Measurements from ENCODE around the gene MDP1. TPM values are rescaled to one million over a fixed set of nuclear protein-coding genes. Genes with fewer than 3 reads are reported as not detected.

The MDP1 gene
- total and polyA plus RNA-seq, 10 of the 15 experiments (the other 5 are each of a cell fraction or from before 2014, with no cell fraction given) = 10.4 to 45.8 (median 23.5) TPM

GRCh38 chr14:24258548-24259265 lies 42.8 kb upstream of the MDP1 start (continued):
- no peak for TF ChIP-seq E4F1 (IDR thresholded peaks at IDR 0.05; ENCODE audit: borderline replicate concordance, partially characterized antibody)

- POLR2A ChIA-PET = no interaction called here
- H3K4me3 ChIP-seq = no peak overlapping the region
- WGBS (ENCODE audit: insufficient coverage, insufficient replicate concordance, low lambda C conversion rate, missing lambda C conversion rate) = 88% methylated on average over 9 of the region's 9 CpGs
- H4K20me1 ChIP-seq (ENCODE audit: control insufficient read depth, insufficient read depth) = no peaks in the 10 kb centered on the region
- no peaks in the 10 kb centered on the region for H3K79me2 ChIP-seq (ENCODE audit: control insufficient read depth, insufficient read depth, low read length)
- peaks cover 0 to 3% of the 10 kb centered on the region in 2 experiments; a peak in 2 of 4 replicates for H3K36me3 ChIP-seq (ENCODE audit: control insufficient read depth in 2 of 2, insufficient read depth in 2 of 2, low read length in 1 of 2)
- FAIRE-seq (no peak), ATAC-seq (no peak), DNase-seq (ENCODE audit: low read depth, low spot score) (no peak)
- CTCF ChIA-PET = no interaction called here
- RAD21 ChIA-PET (ENCODE audit: unreplicated experiment) = no interaction called here
- SMC1A ChIA-PET (ENCODE audit: uncharacterized antibody, unreplicated experiment) = interaction anchor here (0.8 kb wide), 1 partner anchor 12 kb away, joined by 3 read pairs; no protein-coding TSS in a partner anchor
- in situ Hi-C loops (cut with MboI) (no loop called here), intact Hi-C loops (cut with micrococcal nuclease; ENCODE audit: unreplicated experiment) (no loop called here)
- H3K27ac ChIP-seq (ENCODE audit: control insufficient read depth, insufficient read depth) = no peak overlapping the region
- no peaks in the 10 kb centered on the region for H3K27me3 ChIP-seq (replicated peaks in 1 of 2; ENCODE audit: control insufficient read depth in 2 of 2, insufficient read depth in 2 of 2, low read length in 1 of 2)
- H3K9me3 ChIP-seq (replicated peaks; ENCODE audit: control insufficient read depth, insufficient read depth, low read length) = no peaks in the 10 kb centered on the region
- H3K9ac ChIP-seq (ENCODE audit: control insufficient read depth, insufficient read depth, low read length) = no peak overlapping the region
- BruUV-seq (replicated peaks) = no TSS peak
- H3K4me2 ChIP-seq (ENCODE audit: control insufficient read depth, insufficient read depth) = no peak overlapping the region
- H2AFZ ChIP-seq (ENCODE audit: control insufficient read depth, low read depth, low read length) = no peak overlapping the region
- TF ChIP-seq GATAD2B (conservative IDR thresholded peaks at IDR 0.05; ENCODE audit: low read depth) (no peak), NBN (IDR thresholded peaks at IDR 0.05) (no peak)
- H3K4me1 ChIP-seq (ENCODE audit: control insufficient read depth, insufficient read depth, low read length) = no peaks in the 10 kb centered on the region
Observed at GRCh38 chr14:24258119-24258518, 42.3 kb upstream of the MDP1 start.

Measured in GM12878 (cell line).